Uterus (tissue), 4 donors: ENCODE measurements around the gene FADS1. TPM values are rescaled to one million over a fixed set of nuclear protein-coding genes. Genes with fewer than 3 reads are reported as not detected.

Experiments used
- DNase-seq, 2 donors: peaks; one replicate each; pipeline ENCODE4 v3.0.0-alpha.2; 2019 to 2020
- H3K27ac ChIP-seq, 2 donors: fragments of 200-600 bp; sonication (generic); 1 replicate in 1 of 2; 2 replicates in 1 of 2; pipeline ENCODE4 v1.5.1; 2016 to 2018
- H3K27me3 ChIP-seq, 2 donors: fragments of 200-600 bp; sonication (generic); one replicate each; pipeline ENCODE4 v1.5.1; 2018 to 2019; ENCODE audit warnings: control low read depth in 1 of 2
- H3K36me3 ChIP-seq, 2 donors: fragments of 200-600 bp; sonication (generic); one replicate each; pipeline ENCODE4 v1.5.1; 2019; ENCODE audit warnings: control low read depth in 1 of 2
- H3K4me1 ChIP-seq, 2 donors: fragments of 200-600 bp; sonication (generic); one replicate each; pipeline ENCODE4 v1.5.1; 2018 to 2019; ENCODE audit warnings: control low read depth in 1 of 2
- H3K4me3 ChIP-seq, 2 donors: fragments of 200-600 bp; sonication (generic); 1 replicate in 1 of 2; 2 replicates in 1 of 2; pipeline ENCODE4 v1.5.1; 2018 to 2019; ENCODE audit warnings: mild to moderate bottlenecking in 1 of 2
- H3K9me3 ChIP-seq, 2 donors: fragments of 200-600 bp; sonication (generic); one replicate each; pipeline ENCODE4 v1.5.1; 2019; ENCODE audit warnings: control low read depth in 1 of 2
- CTCF ChIP-seq, 4 experiments: fragments of 200-600 bp in 2 of 4; fragments of 450-650 bp in 2 of 4; sonication (generic) in 2 of 4; IDR thresholded peaks; one replicate each; pipeline ENCODE4 v1.5.1; 2016 to 2019; ENCODE audit warnings: antibody characterized with exemption in 4 of 4, mild to moderate bottlenecking in 2 of 4, moderate library complexity in 1 of 4
- POLR2A ChIP-seq, 2 donors: fragments of 450-650 bp; IDR thresholded peaks; one replicate each; pipeline ENCODE4 v1.6.1; 2016; ENCODE audit warnings: antibody characterized with exemption in 2 of 2, mild to moderate bottlenecking in 1 of 2, moderate library complexity in 1 of 2
- intact Hi-C: fragments of 100-400 bp; cut with DNase I; formaldehyde crosslinking; loops from one replicate; pipeline ENCODE4 v1.15.1; 2023; ENCODE audit warnings: low total_unique reads
- total RNA-seq, 4 donors: library from RNA; depleted of rRNA in 3 of 4; stranded (reverse); fragments of >200 nt in 3 of 4; gene quantifications; one replicate each; pipeline versions ENCODE4 v1.1.0 to v1.2.4, GENCODE V29; 2014 to 2023
- donor health status: DM: yes; HTN: yes; CAD: no.

The FADS1 gene
- total RNA-seq, 4 donors from 2014 or later = 23.8 to 57.1 (median 38.3) TPM

GRCh38 chr11:61862714-61863547 lies 46.1 kb upstream of the FADS1 start:
- Histone ChIP-seq H3K27me3 (no peaks in the 10 kb centered on the region), H3K27ac (no peak overlapping the region), H3K9me3 (no peaks in the 10 kb centered on the region), H3K4me1 (no peaks in the 10 kb centered on the region), H3K36me3 (no peaks in the 10 kb centered on the region), H3K4me3 (no peak overlapping the region)
- intact Hi-C loops = no loop called here
- no peak for DNase-seq
- TF ChIP-seq CTCF (IDR thresholded peaks at IDR 0.05) = no peak
- TF ChIP-seq POLR2A (IDR thresholded peaks at IDR 0.05) = no peak

GRCh38 chr11:61861634-61862033 lies 44.8 kb upstream of the FADS1 start:
- H3K27ac ChIP-seq = no peak overlapping the region
- intact Hi-C loops = no loop called here
- no peaks in the 10 kb centered on the region for H3K27me3 ChIP-seq
- H3K36me3 ChIP-seq = no peaks in the 10 kb centered on the region
- no peak overlapping the region for H3K4me3 ChIP-seq
- no peaks in the 10 kb centered on the region for H3K4me1 ChIP-seq
- no peak for TF ChIP-seq CTCF (IDR thresholded peaks at IDR 0.05)
- no peak for TF ChIP-seq POLR2A (IDR thresholded peaks at IDR 0.05)
- no peak for DNase-seq
- H3K9me3 ChIP-seq = no peaks in the 10 kb centered on the region

GRCh38 chr11:61860054-61860903 lies 43.5 kb upstream of the FADS1 start:
- Histone ChIP-seq H3K4me1 (no peaks in the 10 kb centered on the region), H3K9me3 (no peaks in the 10 kb centered on the region), H3K36me3 (no peaks in the 10 kb centered on the region), H3K4me3 (no peak overlapping the region), H3K27ac (peak overlapping the region; percentile 1 to 50), H3K27me3 (no peaks in the 10 kb centered on the region)
- intact Hi-C loops = no loop called here
- peak; percentile 82 for DNase-seq
- TF ChIP-seq CTCF (IDR thresholded peaks at IDR 0.05) (no peak), POLR2A (IDR thresholded peaks at IDR 0.05) (no peak)

GRCh38 chr11:61855939-61856680 lies 39.3 kb upstream of the FADS1 start:
- H3K4me1 ChIP-seq = no peaks in the 10 kb centered on the region
- no peaks in the 10 kb centered on the region for H3K36me3 ChIP-seq
- no peak overlapping the region for H3K27ac ChIP-seq
- TF ChIP-seq POLR2A (IDR thresholded peaks at IDR 0.05) (no peak), CTCF (IDR thresholded peaks at IDR 0.05) (no peak)
- DNase-seq = no peak
- no peaks in the 10 kb centered on the region for H3K27me3 ChIP-seq
- intact Hi-C loops = no loop called here
- no peak overlapping the region for H3K4me3 ChIP-seq
- H3K9me3 ChIP-seq = no peaks in the 10 kb centered on the region
